Activated naive CD8-positive, alpha-beta T cell treated with anti-CD3 and anti-CD28 coated beads, Interleukin-2, amount 10 ng/mL, durations not matched to agents 7 days and 5 days (primary cell): Measurements from ENCODE around the gene CSH2. TPM values are rescaled to one million over a fixed set of nuclear protein-coding genes. Genes with fewer than 3 reads are reported as not detected.

Experiments used
- ATAC-seq: fragments of 150-1000 bp; cut with Tn5 transposase; one replicate; pipeline ENCODE4 v1.10.0; 2021; ENCODE audit warnings: low read depth, moderate library complexity
- POLR2A ChIA-PET: fragments of 350-600 bp; sonication (Branson Sonifier 250); formaldehyde crosslinking; loops from one replicate; lab custom pipeline; 2021; ENCODE audit warnings: antibody characterized with exemption; lab: Charles Lee
- DNase-seq: peaks from one replicate; pipeline ENCODE4 v3.0.0; 2021
- H3K27ac Mint-ChIP-seq: one replicate; pipeline ENCODE4 v1.8.0; 2022; ENCODE audit warnings: mild to moderate bottlenecking, mixed read lengths
- H3K27me3 Mint-ChIP-seq: one replicate; pipeline ENCODE4 v1.8.0; 2022; ENCODE audit warnings: mild to moderate bottlenecking, moderate library complexity, mixed read lengths
- H3K36me3 Mint-ChIP-seq: one replicate; pipeline ENCODE4 v1.8.0; 2021; ENCODE audit warnings: mild to moderate bottlenecking, mixed read lengths
- H3K4me1 Mint-ChIP-seq: one replicate; pipeline ENCODE4 v1.8.0; 2021; ENCODE audit warnings: mixed read lengths
- H3K4me3 Mint-ChIP-seq: one replicate; pipeline ENCODE4 v1.8.0; 2022; ENCODE audit warnings: mild to moderate bottlenecking, moderate library complexity, mixed read lengths
- H3K9me3 Mint-ChIP-seq: one replicate; pipeline ENCODE4 v1.8.0; 2021; ENCODE audit warnings: mixed read lengths
- total RNA-seq, 2 experiments: library from RNA; stranded (reverse); gene quantifications; one replicate each; pipeline ENCODE4 v1.2.3, GENCODE V29; 2021

The CSH2 gene
- total RNA-seq, 2 experiments from 2014 or later = not detected

GRCh38 chr17:63824362-63824761 is 49.1 kb downstream of the CSH2 start:
- POLR2A ChIA-PET = interaction anchor here (0.6 to 4.3 kb wide), 3 partner anchors 14 to 51 kb away, joined by 3 to 21 read pairs (median 4); partner anchors contain the start of genes CCDC47 and DDX42
- H3K4me3 Mint-ChIP-seq = no peak overlapping the region

GRCh38 chr17:63823659-63824331 is 49.7 kb downstream of the CSH2 start:
- H3K27me3 Mint-ChIP-seq = no peaks in the 10 kb centered on the region
- peak overlapping the region; percentile 67 for H3K27ac Mint-ChIP-seq
- POLR2A ChIA-PET = interaction anchor here (0.6 to 1.3 kb wide), 2 partner anchors 15 to 30 kb away, joined by 3 to 4 read pairs; no protein-coding TSS in a partner anchor
- no peaks in the 10 kb centered on the region for H3K9me3 Mint-ChIP-seq
- no peak overlapping the region for H3K4me3 Mint-ChIP-seq
- peaks cover 39% of the 10 kb centered on the region for H3K4me1 Mint-ChIP-seq
- no peak for ATAC-seq
- peaks cover 36% of the 10 kb centered on the region for H3K36me3 Mint-ChIP-seq
- DNase-seq = no peak

More at GRCh38 chr17:63824362-63824761, 49.1 kb downstream of the CSH2 start:
- Mint-ChIP-seq H3K27ac (peak overlapping the region; percentile 67), H3K27me3 (no peaks in the 10 kb centered on the region), H3K36me3 (peaks cover 37% of the 10 kb centered on the region), H3K4me1 (peaks cover 41% of the 10 kb centered on the region), H3K9me3 (no peaks in the 10 kb centered on the region)
- DNase-seq = no peak
- no peak for ATAC-seq

GRCh38 chr17:63822537-63822936 is 50.9 kb downstream of the CSH2 start:
- H3K9me3 Mint-ChIP-seq = no peaks in the 10 kb centered on the region
- POLR2A ChIA-PET = no interaction called here

More at GRCh38 chr17:63822537-63822936, 50.9 kb downstream of the CSH2 start:
- Mint-ChIP-seq H3K4me1 (peaks cover 30% of the 10 kb centered on the region), H3K27ac (no peak overlapping the region), H3K4me3 (no peak overlapping the region), H3K36me3 (peaks cover 41% of the 10 kb centered on the region), H3K27me3 (no peaks in the 10 kb centered on the region)
- no peak for ATAC-seq
- DNase-seq = no peak

Other genes starting within 250 kb of the CSH2 start
- 100 to 1,000 TPM; 452 to 453 TPM for gene LIMD2, start 173.6 kb downstream of the CSH2 start, total RNA-seq
- 10 to 100 TPM; 54.0 to 61.4 TPM for gene STRADA, start 131.9 kb downstream of the CSH2 start, total RNA-seq
- gene CCDC47, start 100.1 kb downstream of the CSH2 start, total RNA-seq = 10 to 100 TPM; 47.0 to 54.8 TPM
- 100 to 1,000 TPM; 126 to 143 TPM for gene DDX42, start 99.5 kb downstream of the CSH2 start, total RNA-seq
- 100 to 1,000 TPM; 132 to 135 TPM for gene PSMC5, start 46.2 kb downstream of the CSH2 start, total RNA-seq
- 10 to 100 TPM; 56.7 to 58.6 TPM for gene FTSJ3, start 46.0 kb downstream of the CSH2 start, total RNA-seq
- gene SMARCD2, start 31.0 kb downstream of the CSH2 start, total RNA-seq = 100 to 1,000 TPM; 129 to 138 TPM
- not detected for gene GH2, start 8.3 kb upstream of the CSH2 start, total RNA-seq
- gene CSH1, start 22.9 kb upstream of the CSH2 start, total RNA-seq = not detected
- not detected for gene CSHL1, start 37.6 kb upstream of the CSH2 start, total RNA-seq
- not detected for gene GH1, start 45.2 kb upstream of the CSH2 start, total RNA-seq
- 10 to 100 TPM; 17.0 to 19.6 TPM for gene CD79B, start 58.7 kb upstream of the CSH2 start, total RNA-seq
- not detected for gene SCN4A, start 99.2 kb upstream of the CSH2 start, total RNA-seq
- 1 to 10 TPM in 1 of 2 experiments, under 1 TPM in 1; 1.00 to 1.4 TPM for gene PRR29, start 124.7 kb upstream of the CSH2 start, total RNA-seq
- gene ICAM2, start 147.0 kb upstream of the CSH2 start, total RNA-seq = 10 to 100 TPM; 59.0 to 61.7 TPM